Stimulated activated naive B cell treated with anti-CD40 and anti-IgM and Interleukin-4, amounts not matched to agents 10 μg/mL and 1 μg/mL and 100 μg/mL, for 72 hours (primary cell): ENCODE measurements around the gene PARP6.
A peak's percentile ranks its signal among the peaks of the same experiment; 100 is the strongest.
"Not testable (repeated sequence)": the region's sequence is repeated elsewhere in the genome, so short reads cannot be mapped to it uniquely, and the experiment has no call there.

Experiments
- ATAC-seq, 2 donors: fragments of 150-1000 bp; cut with Tn5 transposase; replicated peaks; 2 replicates each; pipeline ENCODE4 v1.10.0; 2021; ENCODE audit warnings: moderate library complexity in 1 of 2
- DNase-seq: peaks from one replicate; pipeline ENCODE4 v3.0.0; 2021
- H3K27ac Mint-ChIP-seq: one replicate; pipeline ENCODE4 v1.8.0; 2022; ENCODE audit warnings: mild to moderate bottlenecking, mixed read lengths
- H3K27me3 Mint-ChIP-seq, 2 donors: one replicate each; pipeline ENCODE4 v1.8.0; 2022; ENCODE audit warnings: mixed read lengths in 2 of 2
- H3K36me3 Mint-ChIP-seq, 2 donors: one replicate each; pipeline ENCODE4 v1.8.0; 2022; ENCODE audit warnings: mixed read lengths in 2 of 2, mild to moderate bottlenecking in 1 of 2
- H3K4me1 Mint-ChIP-seq, 2 donors: one replicate each; pipeline ENCODE4 v1.8.0; 2022; ENCODE audit warnings: mixed read lengths in 2 of 2, mild to moderate bottlenecking in 1 of 2
- H3K4me3 Mint-ChIP-seq, 2 donors: one replicate each; pipeline ENCODE4 v1.8.0; 2022; ENCODE audit warnings: mild to moderate bottlenecking in 2 of 2, mixed read lengths in 2 of 2, moderate library complexity in 1 of 2
- H3K9me3 Mint-ChIP-seq, 2 donors: one replicate each; pipeline ENCODE4 v1.8.0; 2022; ENCODE audit warnings: mixed read lengths in 2 of 2, mild to moderate bottlenecking in 1 of 2

Gene PARP6

DNA sequence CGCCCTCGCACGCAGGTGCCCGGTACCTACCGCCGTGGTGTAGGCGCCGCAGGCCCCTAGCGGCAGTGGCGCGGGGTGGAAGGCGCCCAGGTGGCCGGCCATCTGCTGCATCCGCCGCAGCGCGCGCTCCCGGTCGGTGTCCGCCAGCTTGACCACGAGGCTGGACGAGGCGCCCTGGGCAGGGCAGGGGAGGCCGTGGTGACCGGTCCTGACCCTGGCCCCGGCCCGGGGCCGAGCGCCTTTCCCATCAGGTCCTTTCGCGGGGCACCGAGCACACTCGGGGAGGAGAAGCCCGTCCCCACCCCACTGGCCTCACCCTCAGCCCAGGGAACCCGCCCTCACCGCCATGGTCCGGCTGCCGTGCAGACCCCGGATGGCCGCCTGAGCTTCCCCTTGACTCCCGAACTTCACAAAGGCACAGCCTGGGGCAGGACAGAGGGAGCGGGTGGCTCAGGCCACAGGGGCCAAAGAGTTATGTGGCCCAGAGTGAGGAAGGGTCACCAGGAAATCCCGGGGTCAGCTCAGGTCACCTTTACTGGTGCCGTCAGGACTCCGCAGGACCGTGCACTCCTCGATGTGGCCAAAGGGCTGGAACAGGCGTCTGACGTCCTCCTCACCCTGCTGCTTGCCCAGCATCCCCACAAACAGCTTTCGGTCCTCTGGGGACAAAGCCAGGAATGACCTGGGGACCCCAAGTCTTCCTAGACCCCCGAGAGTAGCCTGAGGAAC, 17.4 kb upstream of the PARP6 start:
- no peak overlapping the region for H3K27ac Mint-ChIP-seq
- DNase-seq (no peak), ATAC-seq (no peak)
- no peaks in the 10 kb centered on the region for H3K9me3 Mint-ChIP-seq
- peaks cover 0 to 4% of the 10 kb centered on the region in 2 donors for H3K36me3 Mint-ChIP-seq
- H3K4me3 Mint-ChIP-seq, result no peak overlapping the region
- peaks cover 0 to 3% of the 10 kb centered on the region in 2 donors for H3K4me1 Mint-ChIP-seq
- H3K27me3 Mint-ChIP-seq, result no peaks in the 10 kb centered on the region

DNA sequence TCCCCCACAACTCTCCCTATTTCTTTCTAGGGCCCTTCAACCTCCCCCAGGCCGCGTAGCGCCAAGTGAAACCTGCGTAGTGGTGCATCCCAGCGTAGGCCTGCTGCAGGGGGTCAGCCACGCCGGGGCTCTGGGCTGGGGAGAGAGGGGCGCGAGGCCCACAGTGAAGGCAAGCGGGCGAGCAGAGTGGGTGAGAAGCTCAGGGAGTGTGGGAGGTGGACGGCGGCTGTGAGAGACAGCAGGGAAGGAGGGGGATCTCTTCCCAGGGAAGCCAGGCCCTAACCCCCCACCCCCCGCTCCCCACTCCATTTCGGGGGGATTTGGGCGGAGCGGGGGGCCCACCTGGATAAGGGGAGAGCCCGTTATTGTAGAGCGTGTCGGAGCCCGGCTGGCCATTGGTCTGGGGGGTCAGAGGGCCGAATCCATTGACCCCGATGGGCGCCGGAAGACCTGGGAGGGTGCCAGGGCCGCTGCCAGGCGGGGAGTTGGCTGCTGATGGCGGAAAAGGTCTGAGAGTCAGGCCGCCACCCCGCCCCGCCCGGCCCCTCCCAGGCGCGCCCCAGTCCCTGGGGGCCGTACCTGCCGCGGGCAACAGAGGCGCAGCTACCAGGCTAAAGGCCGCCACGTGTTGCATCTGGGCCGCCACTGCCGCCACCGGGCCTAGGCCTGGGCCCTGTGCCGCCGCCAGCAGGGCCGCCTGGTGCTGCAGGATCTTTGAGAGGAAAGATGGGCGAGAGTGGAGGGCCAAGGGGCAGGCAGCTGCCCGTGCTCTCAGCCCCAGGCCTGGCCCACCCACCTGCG, 16.6 kb upstream of the PARP6 start:
- Mint-ChIP-seq H3K27ac (peak overlapping the region; percentile 17), H3K36me3 (no peaks in the 10 kb centered on the region), H3K27me3 (no peaks in the 10 kb centered on the region), H3K4me1 (peaks cover 0 to 3% of the 10 kb centered on the region in 2 donors), H3K9me3 (no peaks in the 10 kb centered on the region), H3K4me3 (no peak overlapping the region)
- DNase-seq (no peak), ATAC-seq (no peak)

DNA sequence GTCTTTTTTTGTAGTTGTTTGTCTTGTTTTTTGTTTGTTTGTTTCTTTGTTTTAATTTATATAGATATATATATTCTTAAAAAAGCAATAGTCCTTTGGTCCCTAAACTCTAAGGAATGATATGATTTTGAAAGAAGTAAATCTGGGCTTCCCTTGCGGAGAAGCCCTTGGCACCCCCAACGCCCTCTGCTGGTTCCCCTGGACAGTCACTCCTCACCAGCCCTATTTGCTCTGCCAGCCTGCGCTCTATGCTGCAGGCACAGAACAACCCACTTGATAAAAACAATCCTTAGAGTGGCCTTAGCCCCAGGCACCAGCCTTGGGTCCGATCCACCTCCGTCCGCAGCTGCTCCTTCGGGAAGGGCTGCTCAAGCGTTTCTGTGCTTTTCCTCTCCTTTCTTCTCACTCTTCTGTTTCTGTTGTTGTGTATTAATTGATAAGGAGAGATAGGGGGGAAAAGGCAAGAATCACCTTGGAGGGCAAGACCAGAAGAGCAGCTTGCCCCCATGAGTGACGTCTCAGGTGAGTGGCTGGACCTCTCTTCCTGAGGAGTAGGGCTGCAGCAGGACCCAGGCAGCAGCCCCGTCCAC, 13.7 kb upstream of the PARP6 start:
- Mint-ChIP-seq H3K27me3 (no peaks in the 10 kb centered on the region), H3K36me3 (no peaks in the 10 kb centered on the region), H3K27ac (no peak overlapping the region), H3K9me3 (no peaks in the 10 kb centered on the region), H3K4me3 (no peak overlapping the region), H3K4me1 (peaks cover 0 to 3% of the 10 kb centered on the region in 2 donors)
- no peak for DNase-seq
- peak; percentile 63 to 76 for ATAC-seq

- Mint-ChIP-seq H3K4me1 (peaks cover 0 to 3% of the 10 kb centered on the region in 2 donors), H3K27me3 (no peaks in the 10 kb centered on the region), H3K9me3 (no peaks in the 10 kb centered on the region), H3K4me3 (no peak overlapping the region), H3K27ac (no peak overlapping the region), H3K36me3 (no peaks in the 10 kb centered on the region)
- DNase-seq, result no peak
- no peak for ATAC-seq
Observed at GRCh38 chr15:72285402-72285801, 13.0 kb upstream of the PARP6 start.

GRCh38 chr15:72284781-72285180, 12.4 kb upstream of the PARP6 start:
- H3K27me3 Mint-ChIP-seq, result no peaks in the 10 kb centered on the region
- H3K9me3 Mint-ChIP-seq, result no peaks in the 10 kb centered on the region
- no peaks in the 10 kb centered on the region for H3K36me3 Mint-ChIP-seq
- ATAC-seq, result no peak
- no peak overlapping the region for H3K27ac Mint-ChIP-seq
- no peak overlapping the region for H3K4me3 Mint-ChIP-seq
- DNase-seq, result no peak
- peaks cover 0 to 3% of the 10 kb centered on the region in 2 donors for H3K4me1 Mint-ChIP-seq

GRCh38 chr15:72281713-72282112, 9.4 kb upstream of the PARP6 start:
- DNase-seq (no peak), ATAC-seq (peak in 1 of 2 donors; percentile 25)
- Mint-ChIP-seq H3K4me1 (peaks cover 0 to 3% of the 10 kb centered on the region in 2 donors), H3K9me3 (no peaks in the 10 kb centered on the region), H3K4me3 (no peak overlapping the region), H3K27ac (no peak overlapping the region), H3K27me3 (no peaks in the 10 kb centered on the region), H3K36me3 (no peaks in the 10 kb centered on the region)

- H3K4me3 Mint-ChIP-seq, result no peak overlapping the region
- no peaks in the 10 kb centered on the region for H3K36me3 Mint-ChIP-seq
- no peaks in the 10 kb centered on the region for H3K27me3 Mint-ChIP-seq
- H3K27ac Mint-ChIP-seq, result no peak overlapping the region
- no peak for DNase-seq
- H3K9me3 Mint-ChIP-seq, result no peaks in the 10 kb centered on the region
- H3K4me1 Mint-ChIP-seq, result no peaks in the 10 kb centered on the region
- ATAC-seq, result no peak
Observed at GRCh38 chr15:72280751-72281150, 8.4 kb upstream of the PARP6 start.

DNA sequence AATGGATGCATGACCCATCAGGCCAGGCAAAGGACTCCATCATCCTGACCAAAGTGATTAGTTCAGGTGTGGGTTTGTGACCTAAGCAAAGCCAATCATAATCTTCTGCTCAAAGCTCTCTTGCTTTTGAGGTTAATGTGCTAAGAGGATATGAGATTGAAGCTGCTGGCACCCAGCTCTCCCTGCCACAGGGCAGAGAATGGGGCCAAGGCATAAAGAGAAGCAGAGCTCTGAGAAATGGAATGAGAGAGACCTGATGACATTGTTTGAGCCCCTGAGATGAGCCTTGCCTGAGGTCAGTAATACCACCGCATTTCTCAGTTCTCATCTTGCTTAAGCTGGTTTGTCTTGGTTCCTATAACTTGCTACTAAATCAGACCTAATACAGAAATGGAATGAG, 6.4 kb upstream of the PARP6 start:
- no peaks in the 10 kb centered on the region for H3K9me3 Mint-ChIP-seq
- no peak overlapping the region for H3K27ac Mint-ChIP-seq
- peaks cover 3 to 5% of the 10 kb centered on the region in 2 donors for H3K4me1 Mint-ChIP-seq
- no peak for DNase-seq
- ATAC-seq, result peak; percentile 54 to 64
- H3K27me3 Mint-ChIP-seq, result no peaks in the 10 kb centered on the region
- H3K4me3 Mint-ChIP-seq, result no peak overlapping the region
- no peaks in the 10 kb centered on the region for H3K36me3 Mint-ChIP-seq

- no peak overlapping the region for H3K4me3 Mint-ChIP-seq
- H3K36me3 Mint-ChIP-seq, result no peaks in the 10 kb centered on the region
- no peaks in the 10 kb centered on the region for H3K27me3 Mint-ChIP-seq
- no peak overlapping the region for H3K27ac Mint-ChIP-seq
- peaks cover 15 to 18% of the 10 kb centered on the region in 2 donors for H3K4me1 Mint-ChIP-seq
- no peaks in the 10 kb centered on the region for H3K9me3 Mint-ChIP-seq
- DNase-seq (no peak), ATAC-seq (no peak)
Observed at GRCh38 chr15:72276326-72276700, 4.0 kb upstream of the PARP6 start.

DNA sequence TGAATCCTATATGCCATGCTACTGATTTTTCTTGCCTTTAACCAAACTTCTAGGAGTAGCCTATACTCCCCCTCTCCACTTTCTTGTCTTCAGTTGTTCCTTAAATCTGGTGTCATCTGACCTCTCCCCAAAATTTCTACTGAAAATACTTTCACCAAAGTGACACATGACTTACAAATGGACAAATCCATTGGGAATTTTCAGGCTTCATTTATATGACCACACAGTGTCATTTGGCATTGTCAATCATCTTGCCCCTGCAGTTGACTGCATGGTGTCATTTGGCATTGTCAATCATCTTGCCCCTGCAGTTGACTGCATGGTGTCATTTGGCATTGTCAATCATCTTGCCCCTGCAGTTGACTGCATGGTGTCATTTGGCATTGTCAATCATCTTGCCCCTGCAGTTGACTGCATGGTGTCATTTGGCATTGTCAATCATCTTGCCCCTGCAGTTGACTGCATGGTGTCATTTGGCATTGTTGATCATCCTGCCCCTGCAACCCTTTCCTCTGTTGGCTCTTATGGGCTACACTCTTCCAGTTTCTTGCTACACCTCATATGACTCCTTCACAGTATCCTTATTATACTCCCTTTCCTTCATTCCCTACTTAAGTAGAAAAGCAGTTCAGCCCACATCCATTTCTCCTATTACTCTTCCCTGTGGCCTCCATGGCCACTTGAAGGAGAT, 3.4 kb upstream of the PARP6 start:
- not testable (repeated sequence) for H3K9me3 Mint-ChIP-seq, H3K36me3 Mint-ChIP-seq, DNase-seq, H3K4me3 Mint-ChIP-seq, H3K27me3 Mint-ChIP-seq, ATAC-seq, H3K27ac Mint-ChIP-seq
- peaks cover 20 to 24% of the 10 kb centered on the region in 2 donors for H3K4me1 Mint-ChIP-seq

DNA sequence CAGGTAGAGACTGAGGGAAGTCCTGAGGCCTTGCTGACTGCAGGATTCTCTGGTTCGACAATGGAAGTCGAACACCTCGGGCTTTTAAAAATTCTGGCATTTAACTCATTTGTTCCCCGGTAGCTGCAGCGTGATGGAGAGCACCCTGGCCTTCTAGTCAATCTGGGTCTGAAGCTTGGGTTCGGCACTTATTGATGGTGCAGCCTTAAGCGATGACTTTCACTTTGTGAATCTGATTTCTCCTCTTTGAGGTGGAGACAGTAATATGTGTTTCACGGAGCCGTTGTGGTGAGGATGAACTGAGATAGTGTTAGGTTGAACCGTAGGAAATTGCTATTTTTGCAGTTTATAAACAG, 621 bp upstream of the PARP6 start:
- Mint-ChIP-seq H3K4me1 (peaks cover 27 to 41% of the 10 kb centered on the region in 2 donors), H3K36me3 (peaks cover 7 to 15% of the 10 kb centered on the region in 2 donors), H3K4me3 (peak overlapping the region; percentile 85 to 88), H3K27ac (peak overlapping the region; percentile 92), H3K9me3 (no peaks in the 10 kb centered on the region), H3K27me3 (no peaks in the 10 kb centered on the region)
- DNase-seq (no peak), ATAC-seq (no peak)

DNA sequence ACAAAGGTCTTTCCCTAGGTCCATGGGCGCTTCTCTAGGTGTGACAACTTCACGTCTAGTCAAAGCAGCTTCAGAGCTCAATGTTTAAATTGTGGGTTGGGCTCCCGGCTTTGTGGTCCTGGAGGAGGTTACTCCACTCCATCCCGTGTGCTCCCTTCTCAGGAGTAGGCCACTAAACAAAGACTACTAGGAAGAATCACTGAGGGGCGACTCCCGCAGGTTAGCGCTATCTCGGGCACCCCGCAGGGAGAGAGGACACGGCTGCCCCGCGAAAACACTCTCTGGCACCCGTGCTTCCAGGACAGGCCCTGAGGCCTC, 500 bp downstream of the PARP6 start:
- no peak for DNase-seq
- Mint-ChIP-seq H3K4me1 (peaks cover 27 to 41% of the 10 kb centered on the region in 2 donors), H3K4me3 (peak overlapping the region; percentile 88 to 93), H3K27me3 (no peaks in the 10 kb centered on the region), H3K36me3 (peaks cover 12 to 20% of the 10 kb centered on the region in 2 donors), H3K27ac (peak overlapping the region; percentile 93), H3K9me3 (no peaks in the 10 kb centered on the region)
- ATAC-seq, result peak; percentile 10 to 18

DNA sequence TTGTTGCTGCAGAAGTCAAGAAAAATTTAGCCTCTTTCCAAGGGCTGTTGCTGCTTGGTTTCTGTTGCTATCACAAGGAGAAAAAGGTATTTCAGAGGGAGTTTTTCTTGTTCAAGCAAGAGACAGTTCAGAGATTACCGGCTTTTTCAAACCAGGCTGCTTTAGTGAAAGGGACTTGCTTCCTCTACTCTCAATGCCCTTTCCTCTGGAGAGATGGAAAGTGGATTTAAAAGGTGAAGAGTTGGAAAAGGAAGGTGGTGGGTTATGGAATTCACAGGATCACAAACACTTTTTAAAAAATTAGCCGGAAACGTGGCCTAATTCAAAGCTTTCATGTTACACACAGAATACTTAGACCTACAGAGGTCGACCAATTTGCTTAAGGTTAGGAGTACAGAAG, 1.1 kb downstream of the PARP6 start:
- Mint-ChIP-seq H3K9me3 (no peaks in the 10 kb centered on the region), H3K4me1 (peaks cover 27 to 41% of the 10 kb centered on the region in 2 donors), H3K36me3 (peaks cover 12 to 20% of the 10 kb centered on the region in 2 donors), H3K27me3 (no peaks in the 10 kb centered on the region), H3K4me3 (peak overlapping the region; percentile 88 to 93), H3K27ac (peak overlapping the region; percentile 93)
- ATAC-seq (no peak), DNase-seq (no peak)

- H3K4me1 Mint-ChIP-seq, result peaks cover 30 to 52% of the 10 kb centered on the region in 2 donors
Observed at GRCh38 chr15:72269739-72270138, 2.6 kb downstream of the PARP6 start.

More at GRCh38 chr15:72269739-72270138, 2.6 kb downstream of the PARP6 start:
- Mint-ChIP-seq H3K27ac (no peak overlapping the region), H3K27me3 (no peaks in the 10 kb centered on the region), H3K4me3 (no peak overlapping the region), H3K36me3 (peaks cover 21 to 31% of the 10 kb centered on the region in 2 donors), H3K9me3 (no peaks in the 10 kb centered on the region)
- ATAC-seq (no peak), DNase-seq (no peak)
